WTC11 (cell line): ENCODE results near the gene BCAR3. TPM values are rescaled to one million over a fixed set of nuclear protein-coding genes. Genes with fewer than 3 reads are reported as not detected.

Source experiments
- ATAC-seq: fragments of 200-7000 bp; cut with Tn5 transposase; 2 replicates; pipeline ENCODE4 v1.10.0; 2021; ENCODE audit warnings: mild to moderate bottlenecking, moderate library complexity
- CTCF ChIA-PET: fragments of 300-600 bp; sonication (Branson Sonifier 250); formaldehyde crosslinking; loops from one replicate; lab custom pipeline; 2021; ENCODE audit warnings: antibody characterized with exemption; lab: Charles Lee
- POLR2A ChIA-PET: fragments of 350-600 bp; sonication (Branson Sonifier 250); formaldehyde crosslinking; loops from one replicate; lab custom pipeline; 2021; ENCODE audit warnings: antibody characterized with exemption; lab: Charles Lee
- DNase-seq: peaks from one replicate; pipeline ENCODE4 v3.0.0; 2021; ENCODE audit warnings: low spot score
- H3K27ac Mint-ChIP-seq: 2 replicates; pipeline ENCODE4 v1.8.0; 2021; ENCODE audit warnings: mixed read lengths
- H3K27me3 Mint-ChIP-seq: 2 replicates; pipeline ENCODE4 v1.8.0; 2021; ENCODE audit warnings: low read depth, mild to moderate bottlenecking, moderate library complexity, mixed read lengths
- H3K36me3 Mint-ChIP-seq: 2 replicates; pipeline ENCODE4 v1.8.0; 2021; ENCODE audit warnings: mixed read lengths
- H3K4me1 Mint-ChIP-seq: 2 replicates; pipeline ENCODE4 v1.8.0; 2022; ENCODE audit warnings: mixed read lengths
- H3K4me3 Mint-ChIP-seq: 2 replicates; pipeline ENCODE4 v1.8.0; 2021; ENCODE audit warnings: mild to moderate bottlenecking, moderate library complexity, mixed read lengths
- H3K9me3 Mint-ChIP-seq: 2 replicates; pipeline ENCODE4 v1.8.0; 2021; ENCODE audit warnings: mixed read lengths
- AFF4 ChIP-seq: sonication (generic); formaldehyde crosslinking; IDR thresholded peaks from 2 replicates; pipeline ENCODE4 v1.8.1; 2023; ENCODE audit warnings: mild to moderate bottlenecking, missing genetic modification reagents, borderline replicate concordance
- ATF1 ChIP-seq: sonication (generic); formaldehyde crosslinking; IDR thresholded peaks from 2 replicates; pipeline ENCODE4 v1.8.1; 2023; ENCODE audit warnings: mild to moderate bottlenecking, moderate library complexity, missing genetic modification reagents
- CREB1 ChIP-seq: sonication (generic); formaldehyde crosslinking; IDR thresholded peaks from 2 replicates; pipeline ENCODE4 v1.8.0; 2023; ENCODE audit warnings: mild to moderate bottlenecking, missing genetic modification reagents
- CREM ChIP-seq: sonication (generic); formaldehyde crosslinking; IDR thresholded peaks from 2 replicates; pipeline ENCODE4 v1.8.1; 2022; ENCODE audit warnings: mild to moderate bottlenecking, missing genetic modification reagents, moderate library complexity
- GRHL2 ChIP-seq: fragments of 250-450 bp; sonication (Bioruptor Pico); IDR thresholded peaks from 2 replicates; pipeline ENCODE4 v1.8.0; 2022; ENCODE audit warnings: mild to moderate bottlenecking, moderate library complexity; ENCODE audit not compliant: insufficient replicate concordance, severe bottlenecking
- HMGA2 ChIP-seq: fragments of 250-450 bp; sonication (Bioruptor Pico); IDR thresholded peaks from 2 replicates; pipeline ENCODE4 v1.4.0; 2021; ENCODE audit warnings: mild to moderate bottlenecking, moderate library complexity
- IRF2 ChIP-seq: sonication (generic); formaldehyde crosslinking; IDR thresholded peaks from 2 replicates; pipeline ENCODE4 v1.8.0; 2022; ENCODE audit warnings: low read depth, missing genetic modification reagents, borderline replicate concordance
- JAZF1 ChIP-seq: fragments of 250-450 bp; sonication (Bioruptor Pico); IDR thresholded peaks from 2 replicates; pipeline ENCODE4 v1.9.0; 2021; ENCODE audit warnings: moderate library complexity, mild to moderate bottlenecking, inconsistent platforms
- JUN ChIP-seq: sonication (generic); formaldehyde crosslinking; IDR thresholded peaks from 2 replicates; pipeline ENCODE4 v1.8.0; 2023; ENCODE audit warnings: mild to moderate bottlenecking, missing genetic modification reagents
- KAT7 ChIP-seq: sonication (generic); formaldehyde crosslinking; IDR thresholded peaks from 2 replicates; pipeline ENCODE4 v1.8.1; 2023; ENCODE audit warnings: missing genetic modification reagents, mild to moderate bottlenecking, borderline replicate concordance
- MAX ChIP-seq: sonication (generic); formaldehyde crosslinking; IDR thresholded peaks from 2 replicates; pipeline ENCODE4 v1.8.0; 2022; ENCODE audit warnings: mild to moderate bottlenecking, missing genetic modification reagents
- NR3C1 ChIP-seq: sonication (generic); formaldehyde crosslinking; conservative IDR thresholded peaks from 2 replicates; pipeline ENCODE4 v1.8.1; 2023; ENCODE audit warnings: low read depth, mild to moderate bottlenecking, missing genetic modification reagents
- SMAD3 ChIP-seq: sonication (generic); formaldehyde crosslinking; IDR thresholded peaks from 2 replicates; pipeline ENCODE4 v1.8.0; 2022; ENCODE audit warnings: missing genetic modification reagents, mild to moderate bottlenecking, borderline replicate concordance
- SMAD4 ChIP-seq: sonication (generic); formaldehyde crosslinking; IDR thresholded peaks from 2 replicates; pipeline ENCODE4 v1.8.0; 2022; ENCODE audit warnings: mild to moderate bottlenecking, missing genetic modification reagents
- ZNF138 ChIP-seq: sonication (generic); formaldehyde crosslinking; conservative IDR thresholded peaks from 2 replicates; pipeline ENCODE4 v1.8.1; 2022; ENCODE audit warnings: mild to moderate bottlenecking, moderate library complexity, missing genetic modification reagents
- total RNA-seq: library from RNA; stranded (reverse); gene quantifications from 3 replicates; pipeline ENCODE4 v1.2.3, GENCODE V29; 2021
- TF ChIP-seq, protein P1 (sequence below): fragments of 250-450 bp; sonication (Bioruptor Pico); IDR thresholded peaks from 2 replicates; pipeline ENCODE4 v1.9.0; 2021; ENCODE audit warnings: mild to moderate bottlenecking
- TF ChIP-seq, protein P2 (sequence below): sonication (generic); formaldehyde crosslinking; IDR thresholded peaks from 2 replicates; pipeline ENCODE4 v1.8.1; 2022; ENCODE audit warnings: low read depth, mild to moderate bottlenecking, moderate library complexity, missing genetic modification reagents, borderline replicate concordance
- TF ChIP-seq, protein P3 (sequence below): sonication (generic); formaldehyde crosslinking; IDR thresholded peaks from 2 replicates; pipeline ENCODE4 v1.8.1; 2022; ENCODE audit warnings: mild to moderate bottlenecking, missing genetic modification reagents, moderate library complexity, borderline replicate concordance
- TF ChIP-seq, protein P4 (sequence below): sonication (generic); formaldehyde crosslinking; IDR thresholded peaks from 2 replicates; pipeline ENCODE4 v1.8.1; 2022; ENCODE audit warnings: low read depth, missing genetic modification reagents, borderline replicate concordance

BCAR3 gene
- total RNA-seq, 1 experiment from 2014 or later: 14.8 TPM

- DNase-seq: no peak
- CTCF ChIA-PET: interaction anchor here (1.2 kb wide), 1 partner anchor 39 kb away, joined by 3 read pairs; no protein-coding TSS in a partner anchor
- POLR2A ChIA-PET: interaction anchor here (0.6 kb wide), 2 partner anchors 8 to 184 kb away, joined by 4 to 5 read pairs; no protein-coding TSS in a partner anchor
- no peak for ATAC-seq
- Mint-ChIP-seq H3K9me3 (no peaks in the 10 kb centered on the region), H3K27me3 (no peaks in the 10 kb centered on the region), H3K4me3 (no peak overlapping the region), H3K27ac (no peak overlapping the region), H3K36me3 (peaks cover 17% of the 10 kb centered on the region), H3K4me1 (peaks cover 36% of the 10 kb centered on the region)
- no peak for TF ChIP-seq AFF4 (CRISPR knock-in tag)
- no peak for TF ChIP-seq SMAD4 (CRISPR knock-in tag)
- no peak for TF ChIP-seq ATF1 (CRISPR knock-in tag)
Measured at GRCh38 chr1:93669369-93669768, 12.3 kb downstream of the BCAR3 start.

- Mint-ChIP-seq H3K36me3 (peaks cover 15% of the 10 kb centered on the region), H3K27ac (no peak overlapping the region), H3K4me1 (peaks cover 40% of the 10 kb centered on the region), H3K27me3 (no peaks in the 10 kb centered on the region), H3K9me3 (no peaks in the 10 kb centered on the region), H3K4me3 (no peak overlapping the region)
- ChIA-PET CTCF (interaction anchor here (1.4 to 2.8 kb wide), 2 partner anchors 12 to 33 kb away, joined by 4 to 10 read pairs; partner anchors contain the start of gene BCAR3), POLR2A (interaction anchor here (0.6 kb wide), 1 partner anchor 184 kb away, joined by 4 read pairs; no protein-coding TSS in a partner anchor)
- TF ChIP-seq NR3C1 (CRISPR knock-in tag) (no peak), CREB1 (CRISPR knock-in tag) (no peak), SMAD3 (no peak)
- DNase-seq (no peak), ATAC-seq (no peak)
Measured at GRCh38 chr1:93668951-93669350, 12.7 kb downstream of the BCAR3 start.

DNA sequence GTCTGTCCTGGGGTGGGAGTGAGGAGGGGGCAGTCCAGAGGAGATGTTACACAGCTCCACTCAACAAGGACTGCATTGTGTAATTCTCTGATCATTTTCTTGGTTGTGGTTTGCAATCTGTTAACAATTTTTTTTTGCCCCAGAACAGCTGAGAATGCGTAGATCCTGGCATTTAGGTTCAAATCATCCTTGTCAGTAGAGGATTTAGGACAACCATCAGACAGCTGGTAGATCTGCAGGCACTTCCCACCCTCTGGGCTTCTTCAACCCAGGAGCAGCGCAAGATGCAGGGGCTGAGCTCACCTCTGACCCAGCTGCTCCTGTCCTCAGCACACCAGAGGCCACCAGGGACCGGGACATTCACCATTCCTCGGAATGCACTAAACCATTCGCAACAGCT, 13.5 kb downstream of the BCAR3 start:
- no peaks in the 10 kb centered on the region for H3K9me3 Mint-ChIP-seq
- H3K4me3 Mint-ChIP-seq: no peak overlapping the region
- H3K4me1 Mint-ChIP-seq: peaks cover 48% of the 10 kb centered on the region
- POLR2A ChIA-PET: interaction anchor here (0.7 kb wide), 1 partner anchor 98 kb away, joined by 4 read pairs; no protein-coding TSS in a partner anchor
- DNase-seq (no peak), ATAC-seq (no peak)
- CTCF ChIA-PET: interaction anchor here (0.7 to 2.8 kb wide), 5 partner anchors 13 to 357 kb away, joined by 3 to 10 read pairs (median 4); partner anchors contain the start of gene BCAR3
- H3K36me3 Mint-ChIP-seq: peaks cover 8% of the 10 kb centered on the region
- H3K27ac Mint-ChIP-seq: no peak overlapping the region
- no peaks in the 10 kb centered on the region for H3K27me3 Mint-ChIP-seq
- TF ChIP-seq, protein P1, sequence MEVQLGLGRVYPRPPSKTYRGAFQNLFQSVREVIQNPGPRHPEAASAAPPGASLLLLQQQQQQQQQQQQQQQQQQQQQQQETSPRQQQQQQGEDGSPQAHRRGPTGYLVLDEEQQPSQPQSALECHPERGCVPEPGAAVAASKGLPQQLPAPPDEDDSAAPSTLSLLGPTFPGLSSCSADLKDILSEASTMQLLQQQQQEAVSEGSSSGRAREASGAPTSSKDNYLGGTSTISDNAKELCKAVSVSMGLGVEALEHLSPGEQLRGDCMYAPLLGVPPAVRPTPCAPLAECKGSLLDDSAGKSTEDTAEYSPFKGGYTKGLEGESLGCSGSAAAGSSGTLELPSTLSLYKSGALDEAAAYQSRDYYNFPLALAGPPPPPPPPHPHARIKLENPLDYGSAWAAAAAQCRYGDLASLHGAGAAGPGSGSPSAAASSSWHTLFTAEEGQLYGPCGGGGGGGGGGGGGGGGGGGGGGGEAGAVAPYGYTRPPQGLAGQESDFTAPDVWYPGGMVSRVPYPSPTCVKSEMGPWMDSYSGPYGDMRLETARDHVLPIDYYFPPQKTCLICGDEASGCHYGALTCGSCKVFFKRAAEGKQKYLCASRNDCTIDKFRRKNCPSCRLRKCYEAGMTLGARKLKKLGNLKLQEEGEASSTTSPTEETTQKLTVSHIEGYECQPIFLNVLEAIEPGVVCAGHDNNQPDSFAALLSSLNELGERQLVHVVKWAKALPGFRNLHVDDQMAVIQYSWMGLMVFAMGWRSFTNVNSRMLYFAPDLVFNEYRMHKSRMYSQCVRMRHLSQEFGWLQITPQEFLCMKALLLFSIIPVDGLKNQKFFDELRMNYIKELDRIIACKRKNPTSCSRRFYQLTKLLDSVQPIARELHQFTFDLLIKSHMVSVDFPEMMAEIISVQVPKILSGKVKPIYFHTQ (CRISPR knock-in tag): no peak
- TF ChIP-seq JAZF1 (CRISPR knock-in tag) (no peak), CREM (no peak), JUN (CRISPR knock-in tag) (no peak), GRHL2 (CRISPR knock-in tag) (no peak), SMAD3 (no peak), KAT7 (CRISPR knock-in tag) (no peak), ZNF138 (CRISPR knock-in tag) (no peak), HMGA2 (CRISPR knock-in tag) (no peak), IRF2 (CRISPR knock-in tag) (no peak), MAX (CRISPR knock-in tag) (no peak)
- TF ChIP-seq, protein P2, sequence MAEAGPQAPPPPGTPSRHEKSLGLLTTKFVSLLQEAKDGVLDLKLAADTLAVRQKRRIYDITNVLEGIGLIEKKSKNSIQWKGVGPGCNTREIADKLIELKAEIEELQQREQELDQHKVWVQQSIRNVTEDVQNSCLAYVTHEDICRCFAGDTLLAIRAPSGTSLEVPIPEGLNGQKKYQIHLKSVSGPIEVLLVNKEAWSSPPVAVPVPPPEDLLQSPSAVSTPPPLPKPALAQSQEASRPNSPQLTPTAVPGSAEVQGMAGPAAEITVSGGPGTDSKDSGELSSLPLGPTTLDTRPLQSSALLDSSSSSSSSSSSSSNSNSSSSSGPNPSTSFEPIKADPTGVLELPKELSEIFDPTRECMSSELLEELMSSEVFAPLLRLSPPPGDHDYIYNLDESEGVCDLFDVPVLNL (CRISPR knock-in tag): no peak
- TF ChIP-seq, protein P3, sequence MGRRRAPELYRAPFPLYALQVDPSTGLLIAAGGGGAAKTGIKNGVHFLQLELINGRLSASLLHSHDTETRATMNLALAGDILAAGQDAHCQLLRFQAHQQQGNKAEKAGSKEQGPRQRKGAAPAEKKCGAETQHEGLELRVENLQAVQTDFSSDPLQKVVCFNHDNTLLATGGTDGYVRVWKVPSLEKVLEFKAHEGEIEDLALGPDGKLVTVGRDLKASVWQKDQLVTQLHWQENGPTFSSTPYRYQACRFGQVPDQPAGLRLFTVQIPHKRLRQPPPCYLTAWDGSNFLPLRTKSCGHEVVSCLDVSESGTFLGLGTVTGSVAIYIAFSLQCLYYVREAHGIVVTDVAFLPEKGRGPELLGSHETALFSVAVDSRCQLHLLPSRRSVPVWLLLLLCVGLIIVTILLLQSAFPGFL (CRISPR knock-in tag): no peak
- TF ChIP-seq, protein P4, sequence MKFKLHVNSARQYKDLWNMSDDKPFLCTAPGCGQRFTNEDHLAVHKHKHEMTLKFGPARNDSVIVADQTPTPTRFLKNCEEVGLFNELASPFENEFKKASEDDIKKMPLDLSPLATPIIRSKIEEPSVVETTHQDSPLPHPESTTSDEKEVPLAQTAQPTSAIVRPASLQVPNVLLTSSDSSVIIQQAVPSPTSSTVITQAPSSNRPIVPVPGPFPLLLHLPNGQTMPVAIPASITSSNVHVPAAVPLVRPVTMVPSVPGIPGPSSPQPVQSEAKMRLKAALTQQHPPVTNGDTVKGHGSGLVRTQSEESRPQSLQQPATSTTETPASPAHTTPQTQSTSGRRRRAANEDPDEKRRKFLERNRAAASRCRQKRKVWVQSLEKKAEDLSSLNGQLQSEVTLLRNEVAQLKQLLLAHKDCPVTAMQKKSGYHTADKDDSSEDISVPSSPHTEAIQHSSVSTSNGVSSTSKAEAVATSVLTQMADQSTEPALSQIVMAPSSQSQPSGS: no peak
